A549 (cell line): ENCODE data around the gene AMOTL1. TPM values are rescaled to one million over a fixed set of nuclear protein-coding genes. Genes with fewer than 3 reads are reported as not detected.

Experiments
- ATAC-seq, 2 experiments: fragments of 200-7000 bp in 1 of 2; fragments of >200 bp in 1 of 2; cut with Nextera tagmentation in 1 of 2; cut with Tn5 transposase in 1 of 2; 3 replicates each; pipeline versions ENCODE4 v1.8.0 to v1.9.1; 2018 to 2020; ENCODE audit warnings: mild to moderate bottlenecking in 1 of 2, moderate library complexity in 1 of 2
- CTCF ChIA-PET: fragments of 300-600 bp; sonication (Branson Sonifier 250); formaldehyde crosslinking; extraction: SDS; loops from one replicate; lab custom pipeline; 2021; ENCODE audit warnings: antibody characterized with exemption, inconsistent platforms; lab: Yijun Ruan, JAX
- POLR2A ChIA-PET: fragments of 350-600 bp; formaldehyde crosslinking; extraction: SDS; loops from one replicate; lab custom pipeline; 2021; ENCODE audit warnings: antibody characterized with exemption, inconsistent platforms; lab: Yijun Ruan, JAX
- DNase-seq, 2 experiments: peaks; one replicate each; pipeline versions ENCODE4 v3.0.0 to v3.0.0-alpha.2; 2011 to 2016; ENCODE audit warnings: low read depth in 1 of 2, low spot score in 1 of 2
- FAIRE-seq: peaks from 2 replicates; lab custom pipeline; 2011; peaks lifted over from hg19 to GRCh38; lab: Jason Lieb, UNC
- H3K27ac ChIP-seq, 2 experiments: fragments of >200 bp; sonication (Bioruptor Twin); formaldehyde crosslinking; 3 replicates each; pipeline ENCODE4 v1.5.1; 2016 to 2017
- H3K4me1 ChIP-seq: fragments of >200 bp; sonication (Bioruptor Twin); formaldehyde crosslinking; 3 replicates; pipeline ENCODE4 v1.6.1; 2016
- H3K4me2 ChIP-seq: fragments of >200 bp; sonication (Bioruptor Twin); formaldehyde crosslinking; 3 replicates; pipeline ENCODE4 v1.6.1; 2016
- H3K4me3 ChIP-seq: fragments of >200 bp; sonication (Bioruptor Twin); formaldehyde crosslinking; 3 replicates; pipeline ENCODE4 v1.5.1; 2016
- H3K9me3 ChIP-seq: fragments of >200 bp; sonication (Bioruptor Twin); formaldehyde crosslinking; 3 replicates; pipeline ENCODE4 v1.6.1; 2016
- BHLHE40 ChIP-seq: IDR thresholded peaks from 2 replicates; pipeline ENCODE4 v1.6.1; 2012; ENCODE audit warnings: low read depth, low read length, inconsistent platforms
- CBX8 ChIP-seq: fragments of 200-600 bp; sonication (generic); IDR thresholded peaks from 2 replicates; pipeline ENCODE4 v1.6.1; 2016
- CTCF ChIP-seq: fragments of >200 bp; sonication (Bioruptor Twin); formaldehyde crosslinking; IDR thresholded peaks from 3 replicates; pipeline ENCODE4 v1.5.1; 2016
- EHF ChIP-seq: fragments of 250-450 bp; sonication (Bioruptor Pico); IDR thresholded peaks from 2 replicates; pipeline ENCODE4 v1.5.0; 2020; ENCODE audit warnings: mild to moderate bottlenecking
- HOXA7 ChIP-seq: fragments of 250-450 bp; sonication (Bioruptor Pico); IDR thresholded peaks from 2 replicates; pipeline ENCODE4 v1.5.0; 2020; ENCODE audit warnings: mild to moderate bottlenecking, moderate library complexity
- JUNB ChIP-seq: fragments of >200 bp; sonication (Bioruptor Twin); formaldehyde crosslinking; IDR thresholded peaks from 2 replicates; pipeline ENCODE4 v1.6.1; 2016
- KDM1A ChIP-seq: fragments of 200-600 bp; sonication (generic); IDR thresholded peaks from 2 replicates; pipeline ENCODE4 v1.6.1; 2016; ENCODE audit warnings: low read depth, mild to moderate bottlenecking
- KDM5A ChIP-seq: fragments of 200-600 bp; sonication (generic); IDR thresholded peaks from 2 replicates; pipeline ENCODE4 v1.6.1; 2016; ENCODE audit warnings: antibody characterized with exemption, mild to moderate bottlenecking
- MAFK ChIP-seq: fragments of 450-650 bp; IDR thresholded peaks from 2 replicates; pipeline ENCODE4 v1.6.1; 2014; ENCODE audit not compliant: partially characterized antibody
- NFE2L2 ChIP-seq: fragments of 150-350 bp; conservative IDR thresholded peaks from 2 replicates; pipeline ENCODE4 v1.6.1; 2014; ENCODE audit warnings: low read length
- PBX3 ChIP-seq: IDR thresholded peaks from 2 replicates; pipeline ENCODE4 v1.6.1; 2012
- PHF8 ChIP-seq: fragments of 200-600 bp; sonication (generic); IDR thresholded peaks from 2 replicates; pipeline ENCODE4 v1.6.1; 2016; ENCODE audit warnings: low read depth, mild to moderate bottlenecking, antibody characterized with exemption, moderate library complexity, borderline replicate concordance
- RAD21 ChIP-seq, 2 experiments: fragments of >200 bp in 1 of 2; sonication (Bioruptor Twin) in 1 of 2; formaldehyde crosslinking in 1 of 2; IDR thresholded peaks in 1 of 2; conservative IDR thresholded peaks in 1 of 2; 2 replicates in 1 of 2; 3 replicates in 1 of 2; pipeline ENCODE4 v1.6.1; 2012 to 2018; ENCODE audit warnings: inconsistent platforms in 1 of 2
- RARB ChIP-seq: fragments of 250-450 bp; sonication (Bioruptor Pico); IDR thresholded peaks from 2 replicates; pipeline ENCODE4 v1.8.0; 2021; ENCODE audit warnings: mild to moderate bottlenecking, moderate library complexity
- RCOR1 ChIP-seq: fragments of 150-350 bp; IDR thresholded peaks from 2 replicates; pipeline ENCODE4 v1.6.1; 2014; ENCODE audit warnings: antibody characterized with exemption, low read length, low read depth
- RFX5 ChIP-seq: fragments of 450-650 bp; IDR thresholded peaks from 2 replicates; pipeline ENCODE4 v1.7.1; 2014; ENCODE audit warnings: antibody characterized with exemption, mild to moderate bottlenecking, moderate library complexity
- RNF2 ChIP-seq: fragments of 200-600 bp; sonication (generic); IDR thresholded peaks from 2 replicates; pipeline ENCODE4 v1.6.1; 2016; ENCODE audit warnings: low read depth, mild to moderate bottlenecking, antibody characterized with exemption, moderate library complexity, borderline replicate concordance
- SMC3 ChIP-seq: fragments of >200 bp; sonication (Bioruptor Twin); formaldehyde crosslinking; IDR thresholded peaks from 3 replicates; pipeline ENCODE4 v1.6.1; 2018; ENCODE audit warnings: inconsistent platforms
- TP53 ChIP-seq: fragments of 250-450 bp; sonication (Bioruptor Pico); IDR thresholded peaks from 2 replicates; pipeline ENCODE4 v1.5.0; 2021; ENCODE audit warnings: mild to moderate bottlenecking, moderate library complexity
- ZNF302 ChIP-seq: fragments of 250-450 bp; sonication (Bioruptor Pico); IDR thresholded peaks from 2 replicates; pipeline ENCODE4 v1.9.0; 2021; ENCODE audit warnings: inconsistent platforms, mild to moderate bottlenecking, moderate library complexity
- ZSCAN20 ChIP-seq: fragments of 250-450 bp; sonication (Bioruptor Pico); IDR thresholded peaks from 2 replicates; pipeline ENCODE4 v1.8.0; 2022; ENCODE audit warnings: mild to moderate bottlenecking, moderate library complexity
- WGBS: methylation state at CpG from one replicate; pipeline ENCODE4 v1.1.6; 2017; ENCODE audit errors: missing lambda C conversion rate; 5-methylcytosine and 5-hydroxymethylcytosine counted together
- polyA plus RNA-seq, 4 experiments: library from polyadenylated mRNA; depleted of rRNA in 3 of 4; stranded (reverse); fragments of >200 nt; fragmentation: RNase III in 1 of 4; extraction: RNeasy Plus Mini Kit Qiagen cat#74134 plus additional on column Dnase treatment in 1 of 4; gene quantifications; 2 replicates in 3 of 4; 3 replicates in 1 of 4; pipeline ENCODE4 v1.2.3, GENCODE V29; 2011 to 2017
- TF ChIP-seq, protein P1 (sequence below): fragments of >200 bp; sonication (Bioruptor Twin); formaldehyde crosslinking; IDR thresholded peaks from 2 replicates; pipeline ENCODE4 v1.6.1; 2016
- TF ChIP-seq, protein P2 (sequence below): IDR thresholded peaks from 2 replicates; pipeline ENCODE4 v1.6.1; 2012; ENCODE audit warnings: low read depth, borderline replicate concordance
- TF ChIP-seq, protein P3 (sequence below): fragments of 200-600 bp; sonication (generic); IDR thresholded peaks from 2 replicates; pipeline ENCODE4 v1.6.1; 2016; ENCODE audit warnings: antibody characterized with exemption, mild to moderate bottlenecking, moderate library complexity

The AMOTL1 gene
- polyA plus RNA-seq, 2 of the 4 experiments (the other 2 are of a cell fraction): 3.9 to 12.2 TPM

DNA sequence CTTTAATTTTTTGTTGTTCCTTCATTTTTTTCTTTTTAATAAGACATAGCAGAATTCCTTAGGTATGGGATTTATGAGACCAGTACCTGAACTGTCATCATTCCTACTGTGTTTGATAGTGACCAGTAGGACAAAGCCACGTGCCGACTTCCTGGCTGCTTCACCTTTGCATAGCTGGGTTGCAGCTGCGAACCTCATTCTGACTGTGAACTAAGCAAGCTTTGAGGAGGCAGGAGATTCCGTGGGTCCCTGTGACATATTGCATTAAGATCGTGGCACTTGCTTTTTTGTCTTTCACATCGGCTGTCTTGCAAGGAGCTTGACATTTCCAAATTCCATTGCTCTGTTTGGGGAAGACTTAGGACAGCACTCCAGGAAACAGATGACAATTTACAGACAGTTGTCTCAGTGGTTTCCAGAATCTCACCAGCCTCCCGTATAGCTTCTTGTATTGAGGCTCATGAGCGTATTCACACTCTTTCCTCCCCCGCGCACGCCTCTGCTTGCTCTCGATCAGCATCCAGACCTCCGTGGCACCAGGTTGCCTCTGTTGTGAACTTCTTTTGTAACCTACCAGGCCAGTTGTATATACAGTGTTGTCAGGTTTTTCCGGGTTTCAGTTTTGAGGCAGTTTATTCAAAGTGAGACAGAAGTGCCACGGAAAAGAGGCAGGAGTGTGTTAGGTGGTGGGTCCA, 103.5 kb downstream of the AMOTL1 start:
- CTCF ChIA-PET: interaction anchor here (1.5 kb wide), 1 partner anchor 26 kb away, joined by 3 read pairs; no protein-coding TSS in a partner anchor
- no peak overlapping the region for H3K4me3 ChIP-seq
- DNase-seq (no peak), ATAC-seq (no peak), FAIRE-seq (no peak)
- WGBS: 90% methylated on average over 15 of the region's 15 CpGs
- no peak overlapping the region for H3K4me2 ChIP-seq
- peaks cover 6% of the 10 kb centered on the region for H3K4me1 ChIP-seq
- H3K27ac ChIP-seq: no peak overlapping the region
- TF ChIP-seq PBX3: no peak
- TF ChIP-seq NFE2L2: no peak
- no peak for TF ChIP-seq RARB
- TF ChIP-seq JUNB: no peak
- TF ChIP-seq PHF8: no peak
- TF ChIP-seq ZNF302 (CRISPR knock-in tag): no peak
- TF ChIP-seq KDM1A: no peak
- POLR2A ChIA-PET: no interaction called here
- H3K9me3 ChIP-seq: no peaks in the 10 kb centered on the region

DNA sequence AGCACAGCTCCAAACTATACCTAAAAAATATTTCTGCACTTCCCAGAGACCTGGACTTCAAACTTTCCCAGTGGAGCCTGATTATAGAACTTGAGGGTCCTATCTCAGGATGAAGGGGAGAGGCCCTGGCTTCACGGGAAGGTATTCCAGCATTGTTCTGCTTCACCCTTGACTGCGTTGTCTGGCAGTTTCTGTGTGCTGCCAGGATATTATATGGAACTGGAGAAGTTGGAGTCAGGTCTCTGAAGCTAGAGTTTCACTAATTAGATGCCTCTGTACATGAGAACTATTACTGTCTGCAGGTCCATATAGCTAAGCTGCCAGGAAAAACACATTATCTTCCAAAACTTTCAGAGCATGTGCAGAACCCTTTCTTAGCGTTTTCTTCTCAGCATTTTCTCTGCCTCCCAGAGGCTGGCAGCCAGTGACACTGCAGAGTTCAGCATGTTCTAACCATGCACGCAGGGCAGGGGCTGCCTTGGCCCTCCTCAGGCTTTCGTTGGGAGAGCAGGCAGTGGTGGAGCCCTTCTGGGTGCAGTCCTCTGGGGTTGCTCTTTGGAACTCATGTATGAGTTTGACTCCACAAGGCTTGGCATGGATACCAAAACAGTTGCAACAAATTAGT, 105.9 kb downstream of the AMOTL1 start:
- no peak overlapping the region for H3K4me2 ChIP-seq
- FAIRE-seq (no peak), DNase-seq (no peak), ATAC-seq (no peak)
- POLR2A ChIA-PET: no interaction called here
- CTCF ChIA-PET: no interaction called here
- no peak for TF ChIP-seq NFE2L2
- TF ChIP-seq KDM1A: no peak
- TF ChIP-seq, protein P1, sequence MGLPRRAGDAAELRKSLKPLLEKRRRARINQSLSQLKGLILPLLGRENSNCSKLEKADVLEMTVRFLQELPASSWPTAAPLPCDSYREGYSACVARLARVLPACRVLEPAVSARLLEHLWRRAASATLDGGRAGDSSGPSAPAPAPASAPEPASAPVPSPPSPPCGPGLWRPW: no peak
- no peak for TF ChIP-seq SMC3
- TF ChIP-seq PBX3: no peak
- no peak for TF ChIP-seq JUNB
- TF ChIP-seq MAFK: no peak
- no peak for TF ChIP-seq CTCF
- no peak for TF ChIP-seq BHLHE40
- no peak for TF ChIP-seq RNF2
- TF ChIP-seq CBX8: no peak
- no peak for TF ChIP-seq HOXA7
- no peak for TF ChIP-seq RCOR1
- TF ChIP-seq RARB: no peak
- no peaks in the 10 kb centered on the region for H3K9me3 ChIP-seq
- H3K27ac ChIP-seq: no peak overlapping the region
- H3K4me1 ChIP-seq: peaks cover 14% of the 10 kb centered on the region
- 87% methylated on average over 5 of the region's 5 CpGs for WGBS
- H3K4me3 ChIP-seq: no peak overlapping the region

- Histone ChIP-seq H3K4me2 (peak overlapping the region; percentile 52), H3K27ac (peak overlapping the region; percentile 37 to 80; a peak in 5 of 6 replicates), H3K4me1 (peaks cover 29% of the 10 kb centered on the region), H3K4me3 (no peak overlapping the region), H3K9me3 (no peaks in the 10 kb centered on the region)
- FAIRE-seq (no peak), ATAC-seq (no peak), DNase-seq (no peak)
- WGBS: 88% methylated on average over 8 of the region's 8 CpGs
- ChIA-PET POLR2A (no interaction called here), CTCF (interaction anchor here (0.7 to 1.3 kb wide), 2 partner anchors 22 to 252 kb away, joined by 4 to 6 read pairs; no protein-coding TSS in a partner anchor)
- TF ChIP-seq RAD21 (conservative IDR thresholded peaks at IDR 0.05 in 1 of 2, IDR thresholded peaks at IDR 0.05 in 1 of 2) (no peak), TP53 (no peak), JUNB (no peak), KDM1A (no peak), EHF (CRISPR knock-in tag) (no peak), RFX5 (no peak), KDM5A (no peak), ZSCAN20 (CRISPR knock-in tag) (no peak)
- TF ChIP-seq, protein P2, sequence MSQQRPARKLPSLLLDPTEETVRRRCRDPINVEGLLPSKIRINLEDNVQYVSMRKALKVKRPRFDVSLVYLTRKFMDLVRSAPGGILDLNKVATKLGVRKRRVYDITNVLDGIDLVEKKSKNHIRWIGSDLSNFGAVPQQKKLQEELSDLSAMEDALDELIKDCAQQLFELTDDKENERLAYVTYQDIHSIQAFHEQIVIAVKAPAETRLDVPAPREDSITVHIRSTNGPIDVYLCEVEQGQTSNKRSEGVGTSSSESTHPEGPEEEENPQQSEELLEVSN: no peak
- TF ChIP-seq, protein P3, sequence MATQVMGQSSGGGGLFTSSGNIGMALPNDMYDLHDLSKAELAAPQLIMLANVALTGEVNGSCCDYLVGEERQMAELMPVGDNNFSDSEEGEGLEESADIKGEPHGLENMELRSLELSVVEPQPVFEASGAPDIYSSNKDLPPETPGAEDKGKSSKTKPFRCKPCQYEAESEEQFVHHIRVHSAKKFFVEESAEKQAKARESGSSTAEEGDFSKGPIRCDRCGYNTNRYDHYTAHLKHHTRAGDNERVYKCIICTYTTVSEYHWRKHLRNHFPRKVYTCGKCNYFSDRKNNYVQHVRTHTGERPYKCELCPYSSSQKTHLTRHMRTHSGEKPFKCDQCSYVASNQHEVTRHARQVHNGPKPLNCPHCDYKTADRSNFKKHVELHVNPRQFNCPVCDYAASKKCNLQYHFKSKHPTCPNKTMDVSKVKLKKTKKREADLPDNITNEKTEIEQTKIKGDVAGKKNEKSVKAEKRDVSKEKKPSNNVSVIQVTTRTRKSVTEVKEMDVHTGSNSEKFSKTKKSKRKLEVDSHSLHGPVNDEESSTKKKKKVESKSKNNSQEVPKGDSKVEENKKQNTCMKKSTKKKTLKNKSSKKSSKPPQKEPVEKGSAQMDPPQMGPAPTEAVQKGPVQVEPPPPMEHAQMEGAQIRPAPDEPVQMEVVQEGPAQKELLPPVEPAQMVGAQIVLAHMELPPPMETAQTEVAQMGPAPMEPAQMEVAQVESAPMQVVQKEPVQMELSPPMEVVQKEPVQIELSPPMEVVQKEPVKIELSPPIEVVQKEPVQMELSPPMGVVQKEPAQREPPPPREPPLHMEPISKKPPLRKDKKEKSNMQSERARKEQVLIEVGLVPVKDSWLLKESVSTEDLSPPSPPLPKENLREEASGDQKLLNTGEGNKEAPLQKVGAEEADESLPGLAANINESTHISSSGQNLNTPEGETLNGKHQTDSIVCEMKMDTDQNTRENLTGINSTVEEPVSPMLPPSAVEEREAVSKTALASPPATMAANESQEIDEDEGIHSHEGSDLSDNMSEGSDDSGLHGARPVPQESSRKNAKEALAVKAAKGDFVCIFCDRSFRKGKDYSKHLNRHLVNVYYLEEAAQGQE: no peak
Observed at GRCh38 chr11:94876222-94876621, 108.1 kb downstream of the AMOTL1 start.
